HG03439 (cell line): ENCODE results near the gene ZACN.

Experiments used
- ATAC-seq: cut with Tn5 transposase; IDR thresholded peaks from one replicate; pipeline ENCODE4 v1.9.1; 2021; ENCODE audit warnings: mild to moderate bottlenecking, moderate library complexity; ENCODE audit not compliant: unreplicated experiment

Gene ZACN

GRCh38 chr17:76097716-76098295 is 18.8 kb downstream of the ZACN start:
- no peak for ATAC-seq

- no peak for ATAC-seq
Observed at GRCh38 chr17:76102944-76103273, 23.9 kb downstream of the ZACN start.

- ATAC-seq = peak; percentile 81
Observed at GRCh38 chr17:76103274-76104139, 24.5 kb downstream of the ZACN start, which contains the start of gene EXOC7. Gene EXOC7 (minus strand): TSS chr17:76103787. CDS start chr17:76103692, 95 bp downstream.

GRCh38 chr17:76104140-76104895 is 25.3 kb downstream of the ZACN start:
- ATAC-seq = no peak

DNA sequence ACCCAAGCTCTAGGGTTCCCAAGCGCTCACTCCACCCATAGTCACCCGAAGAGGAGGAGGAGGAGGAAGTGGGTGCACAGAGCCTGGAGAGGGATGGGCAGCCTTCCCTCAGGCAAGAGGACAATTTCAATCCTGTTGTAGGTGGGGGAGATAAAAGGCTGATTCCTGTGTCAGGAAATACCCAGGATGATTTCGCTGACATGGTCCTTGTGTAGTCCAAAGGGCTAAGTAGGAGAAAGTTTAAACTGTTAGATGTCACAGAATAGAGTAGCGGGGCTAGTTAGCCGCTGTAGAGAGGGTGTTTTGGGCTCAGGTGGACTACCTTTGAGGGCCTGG is 25.9 kb downstream of the ZACN start:
- ATAC-seq = no peak

DNA sequence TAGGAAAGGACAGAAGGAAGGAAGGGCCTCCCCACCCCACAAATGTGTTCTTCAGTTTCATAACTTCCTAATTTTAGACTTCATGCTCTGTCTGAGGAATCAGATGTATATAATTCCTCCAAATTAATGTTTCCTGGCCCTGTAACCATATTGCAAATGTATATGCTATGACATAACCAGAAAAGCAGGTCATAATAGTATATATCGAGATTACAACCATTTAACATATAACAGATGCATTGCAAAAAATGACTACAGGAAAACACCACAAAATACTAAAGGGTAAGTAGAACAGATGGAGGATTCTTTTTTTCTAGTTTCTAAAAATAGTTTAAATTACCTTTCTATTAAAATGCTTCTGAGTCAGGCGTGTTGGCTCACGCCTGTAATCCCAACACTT is 27.7 kb downstream of the ZACN start:
- no peak for ATAC-seq

GRCh38 chr17:76107509-76107908 is 28.5 kb downstream of the ZACN start:
- ATAC-seq = no peak

DNA sequence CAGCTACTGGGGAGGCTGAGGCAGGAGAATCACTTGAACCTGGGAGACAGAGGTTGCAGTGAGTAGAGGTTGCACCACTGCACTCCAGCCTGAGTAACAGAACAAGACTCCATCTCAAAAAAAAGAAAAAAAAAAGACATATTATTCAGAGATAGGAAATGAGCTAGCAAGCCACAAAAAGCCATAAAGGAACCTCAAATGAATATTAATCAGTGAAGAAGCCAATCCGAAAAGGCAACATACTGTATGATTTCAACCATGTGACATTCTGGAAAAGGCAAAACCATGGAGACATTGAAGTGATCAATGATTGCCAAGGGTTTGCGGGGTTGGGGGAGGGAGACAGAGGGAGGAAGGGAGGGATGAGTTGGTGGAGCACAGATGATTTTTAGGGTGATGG is 33.0 kb downstream of the ZACN start:
- ATAC-seq = no peak

DNA sequence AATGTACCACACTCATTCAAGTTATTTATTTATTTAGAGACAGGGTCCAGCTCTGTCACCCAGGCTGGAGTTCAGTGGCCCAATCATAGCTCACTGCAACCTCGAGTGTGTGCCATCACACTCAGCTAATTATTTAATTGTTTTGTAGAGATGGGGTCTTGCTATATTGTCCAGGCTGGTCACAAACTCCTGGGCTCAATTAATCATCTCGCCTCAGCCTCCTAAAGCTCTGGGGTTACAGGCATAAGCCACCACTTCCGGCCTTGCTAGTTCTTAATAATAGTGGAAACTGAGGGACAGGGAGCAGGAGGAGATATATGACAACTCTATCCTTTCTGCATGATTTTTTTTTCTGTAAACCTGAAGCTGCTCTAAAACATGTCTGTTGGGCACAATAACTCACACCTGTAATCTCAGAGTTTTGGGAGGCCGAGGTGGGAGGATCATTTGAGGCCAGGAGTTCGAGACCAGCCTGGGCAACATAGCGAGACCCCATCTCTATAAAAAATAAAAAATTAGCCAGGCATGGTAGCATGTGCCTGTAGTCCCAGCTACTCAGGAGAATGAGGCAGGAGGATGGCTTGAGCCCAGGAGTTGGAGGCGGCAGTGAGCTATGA is 36.3 kb downstream of the ZACN start:
- ATAC-seq = no peak

GRCh38 chr17:76119409-76120371 is 40.7 kb downstream of the ZACN start:
- no peak for ATAC-seq

GRCh38 chr17:76120658-76121008 is 41.7 kb downstream of the ZACN start:
- no peak for ATAC-seq

DNA sequence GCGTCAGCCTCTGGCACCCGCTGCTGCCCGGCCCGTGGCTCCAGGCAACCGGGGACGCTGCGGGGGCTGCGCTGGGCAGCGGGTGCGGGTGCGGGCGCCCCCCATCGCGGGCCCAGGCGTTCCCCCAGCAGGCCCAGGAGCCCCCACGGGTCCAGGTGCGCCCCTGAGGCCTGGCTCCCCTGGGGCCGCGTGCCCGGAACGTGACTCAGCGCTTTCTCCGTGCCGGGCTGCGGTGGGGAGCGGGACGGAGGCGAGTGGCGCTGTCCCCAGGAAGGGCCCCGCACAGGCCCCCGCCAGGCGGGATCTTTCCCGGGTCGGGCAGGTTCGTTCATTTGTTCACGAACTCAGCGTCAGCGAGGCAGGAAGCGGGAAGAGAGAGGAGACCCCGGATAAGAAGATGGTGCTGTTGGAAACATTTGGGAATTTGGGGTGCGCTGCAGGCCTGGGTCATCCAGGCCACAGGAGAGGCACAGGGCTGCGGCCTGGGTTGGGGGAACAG is 43.0 kb downstream of the ZACN start:
- no peak for ATAC-seq

DNA sequence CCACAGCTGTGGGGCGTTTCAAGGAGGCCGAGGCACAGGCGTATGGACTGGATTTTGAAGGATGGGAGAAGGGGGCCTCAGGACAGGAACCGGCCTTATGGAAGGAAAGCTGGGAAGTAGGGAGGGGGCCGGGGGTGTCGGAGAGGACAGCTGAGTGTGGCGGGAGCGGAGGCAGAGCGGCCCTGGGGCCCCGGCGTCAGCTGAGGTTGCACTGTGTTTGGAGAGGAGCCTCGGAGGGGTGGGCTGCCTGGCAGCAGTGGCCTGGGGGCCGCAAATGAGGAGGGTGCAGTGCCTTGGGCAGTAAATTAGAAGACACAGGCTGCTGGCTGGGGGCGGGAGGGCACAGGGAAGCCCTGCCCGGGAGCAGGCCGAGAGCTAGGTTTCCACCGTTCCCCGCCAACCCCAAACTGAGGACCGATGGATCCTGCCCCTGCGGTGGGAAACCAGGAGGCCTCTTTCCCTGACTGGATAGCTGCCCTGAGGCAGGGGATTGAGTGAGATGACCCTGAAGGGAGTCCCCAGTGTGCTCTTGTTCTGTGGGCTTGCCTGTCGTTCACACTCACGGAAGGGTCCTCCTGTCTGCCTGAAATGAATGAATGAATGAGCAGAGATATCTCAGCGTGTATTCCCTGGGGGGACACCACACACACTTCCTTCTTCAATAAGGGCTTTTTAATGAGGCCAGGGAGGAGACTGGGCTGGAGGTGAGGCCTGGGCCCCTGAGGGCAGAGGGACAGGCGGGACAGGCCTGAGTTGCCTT is 43.6 kb downstream of the ZACN start:
- no peak for ATAC-seq

- ATAC-seq = no peak
Observed at GRCh38 chr17:76123191-76123499, 44.2 kb downstream of the ZACN start.

GRCh38 chr17:76123749-76124581 is 45.0 kb downstream of the ZACN start:
- ATAC-seq = no peak

- ATAC-seq = no peak
Observed at GRCh38 chr17:76124582-76125390, 45.8 kb downstream of the ZACN start.

- no peak for ATAC-seq
Observed at GRCh38 chr17:76125391-76125675, 46.4 kb downstream of the ZACN start.

GRCh38 chr17:76125922-76126321 is 46.9 kb downstream of the ZACN start:
- ATAC-seq = no peak
